ENCODE data around the gene NBPF9.
"Not testable (repeated sequence)": the region's sequence is repeated elsewhere in the genome, so short reads cannot be mapped to it uniquely, and the experiment has no call there.

Gene NBPF9

DNA sequence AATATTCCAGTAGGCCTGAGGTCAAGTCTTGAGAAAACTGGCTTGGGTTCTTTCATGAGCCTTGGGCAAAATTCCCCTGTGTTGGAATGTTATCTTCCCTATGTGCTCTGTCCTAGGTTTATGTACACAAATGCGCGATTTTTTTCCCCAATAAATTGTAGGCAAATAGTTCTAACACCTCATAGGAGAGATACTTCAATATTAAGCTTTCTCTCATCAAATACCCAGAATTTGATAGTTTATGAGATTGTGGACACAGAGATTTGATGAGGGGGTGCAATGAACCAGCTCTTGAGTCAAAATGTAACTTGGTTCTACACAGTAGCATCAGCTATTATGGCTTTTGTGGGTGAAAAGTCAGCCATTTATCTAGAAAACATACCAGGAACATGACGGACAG is 38.7 kb downstream of the NBPF9 start:
- H3K27me3 ChIP-seq (replicated peaks; ENCODE audit: control insufficient read depth, insufficient read depth, low read length); H3K36me3 ChIP-seq (ENCODE audit: control insufficient read depth, insufficient read depth, low read length); DNase-seq (ENCODE audit: extremely low read depth, insufficient read length); H3K4me3 ChIP-seq (replicated peaks; ENCODE audit: low read depth, low read length): not testable (repeated sequence)

GRCh38 chr1:149043056-149043455 is 60.3 kb downstream of the NBPF9 start:
- not testable (repeated sequence) for DNase-seq (ENCODE audit: extremely low read depth, insufficient read length); H3K36me3 ChIP-seq (ENCODE audit: control insufficient read depth, insufficient read depth, low read length); H3K27me3 ChIP-seq (replicated peaks; ENCODE audit: control insufficient read depth, insufficient read depth, low read length)

GRCh38 chr1:149033916-149034315 is 69.4 kb downstream of the NBPF9 start:
- not testable (repeated sequence) for H3K4me3 ChIP-seq (replicated peaks; ENCODE audit: low read depth, low read length); DNase-seq (ENCODE audit: extremely low read depth, insufficient read length); H3K27me3 ChIP-seq (replicated peaks; ENCODE audit: control insufficient read depth, insufficient read depth, low read length); H3K36me3 ChIP-seq (ENCODE audit: control insufficient read depth, insufficient read depth, low read length)

More at GRCh38 chr1:149043056-149043455, 60.3 kb downstream of the NBPF9 start:
- H3K4me3 ChIP-seq (replicated peaks; ENCODE audit: low read depth, low read length) = not testable (repeated sequence)

DNA sequence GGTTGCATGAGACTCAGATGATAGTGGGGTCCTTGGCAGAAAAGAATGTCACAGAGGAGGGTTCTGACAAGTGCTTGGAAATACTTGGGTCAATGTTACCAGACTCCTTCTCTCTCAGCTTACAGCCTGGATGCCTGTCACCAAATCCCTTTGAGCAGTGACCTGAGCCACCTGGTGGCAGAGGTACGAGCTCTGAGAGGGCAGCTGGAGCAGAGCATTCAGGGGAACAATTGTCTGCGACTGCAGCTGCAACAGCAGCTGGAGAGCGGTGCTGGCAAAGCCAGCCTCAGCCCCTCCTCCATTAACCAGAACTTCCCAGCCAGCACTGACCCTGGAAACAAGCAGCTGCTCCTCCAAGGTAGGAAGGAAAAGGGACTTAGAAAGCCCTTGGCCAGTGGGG is 79.0 kb downstream of the NBPF9 start:
- not testable (repeated sequence) for H3K36me3 ChIP-seq (ENCODE audit: control insufficient read depth, insufficient read depth, low read length); H3K4me3 ChIP-seq (replicated peaks; ENCODE audit: low read depth, low read length); H3K27me3 ChIP-seq (replicated peaks; ENCODE audit: control insufficient read depth, insufficient read depth, low read length); DNase-seq (ENCODE audit: extremely low read depth, insufficient read length)

DNA sequence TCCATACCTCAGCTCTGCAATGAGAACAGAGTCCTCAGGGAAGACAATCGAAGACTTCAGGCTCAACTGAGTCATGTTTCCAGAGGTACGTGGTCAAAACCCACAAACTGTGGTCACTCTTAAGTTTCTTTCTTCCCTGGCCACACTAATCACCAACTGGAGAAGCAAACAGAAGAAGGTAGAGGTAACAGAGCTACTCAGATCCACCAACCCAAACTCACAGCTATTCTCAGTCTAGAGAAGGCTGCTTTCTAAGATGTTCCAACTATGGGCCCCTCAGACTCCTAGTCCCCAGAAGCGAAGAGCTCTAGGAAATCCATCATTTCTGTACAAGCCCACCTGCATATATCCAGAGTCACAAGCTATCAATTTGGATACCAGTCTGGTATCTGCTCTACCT is 84.8 kb downstream of the NBPF9 start:
- H3K27me3 ChIP-seq (replicated peaks; ENCODE audit: control insufficient read depth, insufficient read depth, low read length); H3K36me3 ChIP-seq (ENCODE audit: control insufficient read depth, insufficient read depth, low read length); DNase-seq (ENCODE audit: extremely low read depth, insufficient read length); H3K4me3 ChIP-seq (replicated peaks; ENCODE audit: low read depth, low read length): not testable (repeated sequence)

- not testable (repeated sequence) for DNase-seq (ENCODE audit: extremely low read depth, insufficient read length); H3K36me3 ChIP-seq (ENCODE audit: control insufficient read depth, insufficient read depth, low read length); H3K27me3 ChIP-seq (replicated peaks; ENCODE audit: control insufficient read depth, insufficient read depth, low read length); H3K4me3 ChIP-seq (replicated peaks; ENCODE audit: low read depth, low read length)
These were observed 86.7 kb downstream of the NBPF9 start for GRCh38 chr1:149016626-149017025.

DNA sequence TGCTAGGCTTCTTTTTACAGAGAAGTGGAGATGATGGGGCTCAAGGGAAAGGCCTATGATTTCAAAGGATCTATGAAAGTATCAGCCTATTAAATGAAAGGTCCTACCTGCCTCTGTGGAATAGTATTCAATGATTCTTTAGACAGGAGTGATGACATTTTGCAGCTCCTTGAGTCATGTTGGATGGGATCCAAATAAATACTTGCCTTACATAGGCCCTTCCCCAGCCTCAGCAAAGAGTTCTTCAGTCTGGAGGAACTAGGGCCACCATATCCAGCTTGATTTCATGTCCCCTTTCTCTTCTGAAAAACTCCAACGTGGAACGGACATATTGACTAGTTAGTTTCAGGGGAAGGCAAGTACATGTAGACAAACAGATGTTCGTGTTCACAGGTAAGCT is 87.8 kb downstream of the NBPF9 start:
- not testable (repeated sequence) for H3K27me3 ChIP-seq (replicated peaks; ENCODE audit: control insufficient read depth, insufficient read depth, low read length); H3K4me3 ChIP-seq (replicated peaks; ENCODE audit: low read depth, low read length); DNase-seq (ENCODE audit: extremely low read depth, insufficient read length); H3K36me3 ChIP-seq (ENCODE audit: control insufficient read depth, insufficient read depth, low read length)

DNA sequence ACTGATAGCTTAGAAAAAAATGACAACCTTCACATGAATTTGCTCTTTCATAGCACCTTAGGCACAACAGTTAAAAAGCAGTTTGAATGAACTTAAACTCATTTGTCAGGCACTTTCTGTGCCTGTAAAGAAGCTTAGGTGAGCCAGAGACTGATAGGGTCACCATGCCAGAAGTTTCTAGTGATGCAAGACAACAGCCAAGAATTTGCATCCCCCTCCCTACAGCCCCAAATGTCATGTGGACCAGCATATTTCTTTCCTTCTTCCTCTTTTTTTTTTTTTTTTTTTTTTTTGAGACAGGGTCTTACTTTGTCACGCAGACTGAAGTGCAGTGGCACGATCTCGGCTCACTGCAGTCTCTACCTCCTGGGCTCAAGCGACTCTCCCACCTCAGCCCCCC is 89.8 kb downstream of the NBPF9 start:
- not testable (repeated sequence) for H3K4me3 ChIP-seq (replicated peaks; ENCODE audit: low read depth, low read length); H3K36me3 ChIP-seq (ENCODE audit: control insufficient read depth, insufficient read depth, low read length); DNase-seq (ENCODE audit: extremely low read depth, insufficient read length); H3K27me3 ChIP-seq (replicated peaks; ENCODE audit: control insufficient read depth, insufficient read depth, low read length)

- H3K4me3 ChIP-seq (replicated peaks; ENCODE audit: low read depth, low read length); DNase-seq (ENCODE audit: extremely low read depth, insufficient read length); H3K27me3 ChIP-seq (replicated peaks; ENCODE audit: control insufficient read depth, insufficient read depth, low read length); H3K36me3 ChIP-seq (ENCODE audit: control insufficient read depth, insufficient read depth, low read length): not testable (repeated sequence)
These were observed 90.8 kb downstream of the NBPF9 start for GRCh38 chr1:149012599-149012998.

GRCh38 chr1:149009761-149010160 is 93.6 kb downstream of the NBPF9 start:
- H3K27me3 ChIP-seq (replicated peaks; ENCODE audit: control insufficient read depth, insufficient read depth, low read length); DNase-seq (ENCODE audit: extremely low read depth, insufficient read length); H3K36me3 ChIP-seq (ENCODE audit: control insufficient read depth, insufficient read depth, low read length); H3K4me3 ChIP-seq (replicated peaks; ENCODE audit: low read depth, low read length): not testable (repeated sequence)

GRCh38 chr1:149008769-149009168 is 94.6 kb downstream of the NBPF9 start:
- not testable (repeated sequence) for H3K4me3 ChIP-seq (replicated peaks; ENCODE audit: low read depth, low read length); DNase-seq (ENCODE audit: extremely low read depth, insufficient read length); H3K27me3 ChIP-seq (replicated peaks; ENCODE audit: control insufficient read depth, insufficient read depth, low read length); H3K36me3 ChIP-seq (ENCODE audit: control insufficient read depth, insufficient read depth, low read length)

DNA sequence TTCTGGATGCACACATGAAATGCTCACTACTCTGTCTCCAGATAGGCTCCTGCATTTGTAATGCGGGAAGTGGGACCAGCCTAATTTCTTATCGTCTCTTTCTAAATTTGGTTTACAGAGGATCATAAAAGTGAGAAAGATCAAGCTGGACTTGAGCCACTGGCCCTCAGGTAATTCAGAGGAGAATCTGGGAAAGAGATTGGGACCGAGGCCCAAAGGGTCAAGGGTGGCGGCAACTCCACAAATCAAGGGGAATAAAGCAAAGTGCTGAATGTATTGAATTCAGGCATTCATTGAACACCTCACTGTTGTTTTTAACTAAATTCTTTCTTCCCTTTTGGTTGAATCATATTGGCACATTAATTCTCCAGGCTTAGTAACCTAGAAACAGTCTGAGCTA is 95.0 kb downstream of the NBPF9 start:
- not testable (repeated sequence) for H3K36me3 ChIP-seq (ENCODE audit: control insufficient read depth, insufficient read depth, low read length); H3K4me3 ChIP-seq (replicated peaks; ENCODE audit: low read depth, low read length); H3K27me3 ChIP-seq (replicated peaks; ENCODE audit: control insufficient read depth, insufficient read depth, low read length); DNase-seq (ENCODE audit: extremely low read depth, insufficient read length)
